Rectal smooth muscle tissue (tissue), 1 donor: Measurements from ENCODE around the gene NTPCR.
"Not testable (repeated sequence)": the region's sequence is repeated elsewhere in the genome, so short reads cannot be mapped to it uniquely, and the experiment has no call there.

Experiments used
- H3K27ac ChIP-seq: one replicate; pipeline ENCODE4 v1.7.0; 2013; ENCODE audit warnings: low read depth, low read length, inconsistent platforms
- H3K27me3 ChIP-seq: one replicate; pipeline ENCODE4 v1.7.0; 2013; ENCODE audit warnings: low read length; ENCODE audit not compliant: control insufficient read depth, insufficient read depth
- H3K36me3 ChIP-seq: one replicate; pipeline ENCODE4 v1.7.0; 2013; ENCODE audit warnings: low read length; ENCODE audit not compliant: control insufficient read depth, insufficient read depth
- H3K4me1 ChIP-seq: one replicate; pipeline ENCODE4 v1.7.0; 2013; ENCODE audit warnings: low read length; ENCODE audit not compliant: control insufficient read depth, insufficient read depth
- H3K4me3 ChIP-seq: one replicate; pipeline ENCODE4 v1.7.0; 2013; ENCODE audit warnings: low read length
- H3K9ac ChIP-seq: one replicate; pipeline ENCODE4 v1.7.0; 2013; ENCODE audit warnings: low read length

Gene NTPCR

DNA sequence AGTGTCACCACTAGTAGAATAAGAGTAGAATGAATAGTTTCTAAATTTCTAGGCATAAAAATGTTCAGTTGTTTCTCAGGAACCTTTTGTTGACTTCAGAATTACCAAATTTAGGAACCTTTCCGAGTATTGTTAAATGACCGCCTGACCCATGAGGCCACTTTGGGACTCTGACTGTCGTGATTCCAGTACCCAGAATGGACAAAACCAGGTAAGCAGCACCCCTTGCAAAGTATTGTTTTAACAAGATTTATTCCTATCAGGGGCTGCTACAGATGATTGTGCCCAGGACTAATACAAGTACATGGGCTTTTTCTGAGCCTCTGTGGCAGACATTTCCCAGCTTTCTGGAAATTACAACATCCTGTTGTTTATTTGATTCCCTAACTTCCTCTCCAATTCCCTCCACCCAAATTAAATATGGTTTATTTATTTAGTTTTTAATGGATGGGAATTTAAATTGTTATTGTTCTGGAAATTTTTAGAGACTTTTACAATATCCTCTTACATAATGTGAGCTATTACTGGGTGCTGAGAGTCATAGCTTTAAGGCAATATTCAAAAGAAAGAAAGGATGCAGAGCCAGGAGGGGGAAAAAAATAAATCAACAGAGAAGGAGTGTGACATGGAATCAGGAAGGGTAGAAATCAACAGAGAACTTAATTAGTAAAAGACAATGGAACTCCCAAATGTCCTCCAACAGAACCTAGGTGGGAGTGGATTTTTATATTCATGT, 37.4 kb upstream of the NTPCR start:
- no peaks in the 10 kb centered on the region for H3K27me3 ChIP-seq
- H3K9ac ChIP-seq = no peak overlapping the region
- no peak overlapping the region for H3K4me3 ChIP-seq
- H3K27ac ChIP-seq = no peak overlapping the region
- no peaks in the 10 kb centered on the region for H3K36me3 ChIP-seq
- no peaks in the 10 kb centered on the region for H3K4me1 ChIP-seq

DNA sequence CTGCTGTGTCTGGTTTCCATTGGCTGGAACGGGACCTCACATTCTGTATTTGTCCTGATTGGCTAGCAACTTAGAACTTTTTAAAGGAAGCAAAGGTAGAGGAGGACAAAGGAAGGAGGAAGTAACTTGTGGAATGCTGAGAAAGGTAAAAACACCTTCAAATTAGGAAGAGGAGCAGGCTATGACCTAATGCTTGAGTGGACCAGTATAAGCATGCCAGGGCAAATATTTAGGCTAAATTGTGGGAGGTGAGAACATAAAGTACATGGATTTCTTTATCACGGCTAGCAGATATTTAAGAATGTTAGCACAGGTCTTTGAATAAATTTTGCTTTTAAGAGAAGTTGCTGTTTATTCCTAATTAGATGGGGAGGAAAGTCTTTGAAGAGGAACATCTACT, 36.1 kb upstream of the NTPCR start:
- not testable (repeated sequence) for H3K36me3 ChIP-seq, H3K27ac ChIP-seq, H3K4me1 ChIP-seq, H3K27me3 ChIP-seq, H3K4me3 ChIP-seq, H3K9ac ChIP-seq

DNA sequence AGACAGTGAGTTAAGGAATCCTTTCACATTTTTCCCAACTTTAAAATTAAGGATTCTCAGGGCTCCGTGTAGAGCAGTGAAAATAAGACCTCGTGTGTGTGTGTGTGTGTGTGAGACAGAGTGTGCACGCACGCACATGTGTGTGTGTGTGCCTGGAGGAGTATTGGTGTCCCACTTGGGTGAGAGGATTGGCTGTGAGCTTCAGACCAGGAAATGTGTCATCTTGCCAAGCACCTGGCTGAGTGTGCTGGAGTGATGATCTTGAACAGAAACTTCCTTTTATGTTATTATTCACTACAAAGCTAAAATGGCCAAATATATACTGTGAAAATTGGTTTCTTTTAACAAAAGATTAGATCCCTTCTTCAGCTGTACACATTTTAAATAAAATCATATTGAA, 35.2 kb upstream of the NTPCR start:
- H3K27ac ChIP-seq = no peak overlapping the region

DNA sequence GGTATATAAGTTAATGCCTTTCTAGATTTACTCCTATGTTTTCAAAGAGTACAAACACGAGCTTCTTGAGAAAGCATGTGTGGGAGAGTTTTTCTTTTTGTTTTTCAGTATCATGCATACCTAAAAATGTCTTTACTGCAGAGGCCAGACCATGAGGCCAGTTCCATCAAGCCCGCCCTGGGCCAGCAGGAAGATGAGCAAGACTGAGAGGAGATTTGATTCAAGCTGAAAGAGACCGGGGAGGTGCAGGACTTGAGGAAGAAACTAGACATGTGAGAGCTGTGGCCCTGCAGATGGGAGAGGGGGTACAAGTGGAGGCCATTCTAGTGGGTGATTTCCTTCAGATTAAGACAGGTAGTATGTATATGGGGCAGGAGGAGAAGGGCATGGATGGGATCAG, 33.4 kb upstream of the NTPCR start:
- no peak overlapping the region for H3K4me3 ChIP-seq
- H3K27me3 ChIP-seq = no peaks in the 10 kb centered on the region
- no peak overlapping the region for H3K9ac ChIP-seq
- H3K4me1 ChIP-seq = no peaks in the 10 kb centered on the region
- no peaks in the 10 kb centered on the region for H3K36me3 ChIP-seq
- no peak overlapping the region for H3K27ac ChIP-seq

More for the DNA sequence above, 35.2 kb upstream of the NTPCR start:
- Histone ChIP-seq H3K9ac (no peak overlapping the region), H3K36me3 (no peaks in the 10 kb centered on the region), H3K4me1 (no peaks in the 10 kb centered on the region), H3K27me3 (no peaks in the 10 kb centered on the region), H3K4me3 (no peak overlapping the region)

DNA sequence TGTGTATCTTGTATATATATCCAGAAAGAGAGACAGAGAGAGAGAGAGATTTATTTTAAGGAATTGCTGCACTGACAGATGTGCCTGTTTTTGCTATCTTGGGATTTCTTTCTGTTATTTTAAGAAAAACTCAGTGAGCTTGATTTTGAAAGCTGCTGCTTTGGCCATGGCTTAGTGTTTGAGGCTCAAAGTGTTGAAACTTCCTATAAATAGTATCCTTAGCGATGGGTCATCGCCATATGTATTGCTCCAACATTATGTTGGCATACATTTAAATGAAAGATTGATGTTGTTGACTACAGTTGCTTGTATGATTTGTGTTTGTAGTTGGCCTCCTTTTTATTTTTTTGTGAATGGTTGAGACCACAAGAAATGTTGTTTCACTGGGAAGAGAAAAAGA, 29.0 kb upstream of the NTPCR start:
- Histone ChIP-seq H3K4me3 (no peak overlapping the region), H3K27me3 (no peaks in the 10 kb centered on the region), H3K36me3 (no peaks in the 10 kb centered on the region), H3K9ac (no peak overlapping the region), H3K4me1 (no peaks in the 10 kb centered on the region), H3K27ac (no peak overlapping the region)

DNA sequence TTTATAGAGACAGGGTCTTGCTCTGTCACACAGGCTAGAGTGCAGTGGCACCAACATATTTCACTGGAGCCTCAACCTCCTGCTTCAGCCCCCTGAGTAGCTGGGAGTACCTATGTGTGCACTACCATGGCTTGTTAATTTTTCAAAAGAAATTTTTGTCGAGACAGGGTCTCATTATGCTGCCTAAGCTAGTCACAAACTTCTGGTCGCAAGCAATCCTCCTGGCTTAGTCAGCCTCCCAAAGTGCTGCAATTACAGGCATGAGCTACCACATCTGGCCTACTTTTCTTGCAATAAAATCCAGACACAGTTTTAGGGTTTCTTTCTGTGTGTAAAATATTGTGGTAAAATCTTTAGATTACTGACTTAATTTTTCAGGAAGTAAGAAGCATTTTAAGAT, 27.9 kb upstream of the NTPCR start:
- H3K27ac ChIP-seq = no peak overlapping the region

DNA sequence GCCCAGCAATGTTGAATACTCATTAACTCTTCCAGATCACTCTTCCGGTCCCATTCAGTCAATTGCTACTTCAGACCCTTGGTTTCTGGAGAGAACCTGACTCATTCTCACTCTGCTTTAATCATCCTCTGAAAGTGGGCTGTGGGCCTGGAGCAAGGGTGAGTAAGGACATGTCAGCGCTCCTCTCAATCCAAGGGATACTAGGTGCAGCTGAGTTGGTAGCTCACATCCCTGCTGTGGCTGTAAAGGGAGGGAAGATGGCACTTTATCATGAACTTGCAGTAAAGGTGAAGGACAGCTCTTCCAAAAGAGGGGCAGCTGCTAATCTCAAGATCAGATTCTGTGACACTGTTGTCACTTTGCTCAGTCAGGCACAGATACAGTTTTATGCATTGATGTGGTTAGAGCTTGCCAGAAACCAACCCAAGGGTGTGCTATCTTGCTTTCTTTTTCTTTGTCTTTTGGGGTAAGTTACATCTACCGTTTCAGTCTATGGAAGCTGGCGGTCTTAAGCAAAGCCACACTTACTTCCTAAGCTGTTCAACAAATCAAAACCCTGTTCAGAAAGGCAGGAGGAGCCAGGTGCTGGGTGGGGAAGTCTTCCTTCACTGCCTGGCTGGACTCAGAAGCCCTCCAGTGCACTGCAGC, 26.5 kb upstream of the NTPCR start:
- H3K36me3 ChIP-seq = no peaks in the 10 kb centered on the region
- no peak overlapping the region for H3K9ac ChIP-seq
- H3K4me3 ChIP-seq = no peak overlapping the region
- H3K27ac ChIP-seq = no peak overlapping the region
- no peaks in the 10 kb centered on the region for H3K4me1 ChIP-seq
- H3K27me3 ChIP-seq = no peaks in the 10 kb centered on the region

More for the DNA sequence above, 27.9 kb upstream of the NTPCR start:
- H3K4me1 ChIP-seq = no peaks in the 10 kb centered on the region
- H3K9ac ChIP-seq = no peak overlapping the region
- no peak overlapping the region for H3K4me3 ChIP-seq
- H3K36me3 ChIP-seq = no peaks in the 10 kb centered on the region
- no peaks in the 10 kb centered on the region for H3K27me3 ChIP-seq

DNA sequence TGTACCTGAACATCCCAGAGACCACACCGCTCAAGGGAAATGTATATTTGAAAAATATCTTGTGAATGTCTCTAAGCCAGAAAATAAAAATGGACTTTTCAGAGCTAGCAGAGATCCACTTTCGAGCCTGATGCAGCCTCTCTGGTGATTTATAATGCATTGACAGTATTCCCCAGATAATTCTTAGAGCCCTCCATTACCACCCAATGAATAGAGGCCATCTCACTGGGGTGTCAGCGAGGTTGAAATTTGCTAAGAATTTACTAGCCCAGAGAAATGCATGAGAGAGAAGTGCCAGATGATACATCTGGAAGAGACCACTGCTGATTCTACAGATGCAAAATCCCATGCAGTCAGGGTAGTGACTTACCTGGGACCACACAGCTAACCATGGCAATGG, 25.5 kb upstream of the NTPCR start:
- Histone ChIP-seq H3K9ac (no peak overlapping the region), H3K36me3 (no peaks in the 10 kb centered on the region), H3K27ac (no peak overlapping the region), H3K4me1 (no peaks in the 10 kb centered on the region), H3K4me3 (no peak overlapping the region), H3K27me3 (no peaks in the 10 kb centered on the region)

DNA sequence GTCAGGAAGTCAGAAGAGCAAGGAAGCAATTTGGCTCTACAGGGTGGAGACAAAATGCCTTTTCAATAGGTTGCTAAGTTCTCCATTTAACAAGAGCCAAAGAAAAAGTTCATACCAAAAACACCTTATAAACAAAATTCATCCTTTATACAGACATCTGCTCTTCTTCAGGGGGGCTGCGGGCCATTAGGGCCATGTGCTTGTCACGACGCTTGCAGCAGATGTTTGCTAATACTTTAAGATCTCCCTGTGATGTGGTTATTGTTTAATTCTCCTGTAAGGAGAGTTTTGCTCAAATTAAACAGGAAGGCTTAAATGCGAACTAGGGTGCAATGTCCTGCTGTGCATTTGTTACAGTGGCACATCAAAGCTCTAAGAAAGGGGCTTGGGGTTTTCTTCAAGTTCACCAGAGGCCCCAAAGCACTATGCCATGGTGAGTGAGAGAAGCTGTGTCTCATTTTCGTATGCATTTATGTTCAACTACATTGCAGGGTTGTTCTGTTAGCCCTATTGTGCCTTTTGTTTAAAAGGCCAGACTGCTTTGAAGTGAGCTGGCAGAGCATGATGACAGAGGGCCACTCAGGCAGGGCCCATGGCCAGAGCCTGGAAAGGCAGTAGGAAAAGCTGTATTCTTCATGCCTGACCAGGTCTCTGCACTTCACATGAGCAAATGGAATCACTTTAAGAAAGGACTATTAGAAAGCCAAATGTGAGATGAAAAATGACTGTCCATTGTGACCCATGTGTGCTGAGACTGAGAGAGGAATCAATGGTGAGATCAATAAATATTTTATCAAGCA, 24.8 kb upstream of the NTPCR start:
- Histone ChIP-seq H3K36me3 (no peaks in the 10 kb centered on the region), H3K27ac (no peak overlapping the region), H3K4me3 (no peak overlapping the region), H3K9ac (no peak overlapping the region), H3K4me1 (no peaks in the 10 kb centered on the region), H3K27me3 (no peaks in the 10 kb centered on the region)

DNA sequence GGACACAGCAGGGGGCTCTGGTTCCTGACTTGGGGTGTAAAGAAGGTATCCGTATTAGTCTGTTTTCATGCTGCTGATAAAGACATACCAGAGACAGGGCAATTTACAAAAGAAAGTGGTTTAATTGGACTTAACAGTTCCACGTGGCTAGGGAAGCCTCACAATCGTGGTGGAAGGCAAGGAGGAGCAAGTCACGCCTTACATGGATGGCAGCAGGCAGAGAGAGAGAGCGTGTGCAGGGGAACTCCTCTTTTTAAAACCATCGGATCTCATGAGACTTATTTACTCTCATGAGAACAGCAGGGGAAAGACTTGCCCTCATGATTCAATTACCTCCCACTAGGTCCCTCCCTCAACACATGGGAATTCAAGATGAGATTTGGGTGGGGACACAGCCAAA, 23.2 kb upstream of the NTPCR start:
- not testable (repeated sequence) for H3K4me3 ChIP-seq, H3K27me3 ChIP-seq, H3K9ac ChIP-seq, H3K36me3 ChIP-seq, H3K27ac ChIP-seq, H3K4me1 ChIP-seq

DNA sequence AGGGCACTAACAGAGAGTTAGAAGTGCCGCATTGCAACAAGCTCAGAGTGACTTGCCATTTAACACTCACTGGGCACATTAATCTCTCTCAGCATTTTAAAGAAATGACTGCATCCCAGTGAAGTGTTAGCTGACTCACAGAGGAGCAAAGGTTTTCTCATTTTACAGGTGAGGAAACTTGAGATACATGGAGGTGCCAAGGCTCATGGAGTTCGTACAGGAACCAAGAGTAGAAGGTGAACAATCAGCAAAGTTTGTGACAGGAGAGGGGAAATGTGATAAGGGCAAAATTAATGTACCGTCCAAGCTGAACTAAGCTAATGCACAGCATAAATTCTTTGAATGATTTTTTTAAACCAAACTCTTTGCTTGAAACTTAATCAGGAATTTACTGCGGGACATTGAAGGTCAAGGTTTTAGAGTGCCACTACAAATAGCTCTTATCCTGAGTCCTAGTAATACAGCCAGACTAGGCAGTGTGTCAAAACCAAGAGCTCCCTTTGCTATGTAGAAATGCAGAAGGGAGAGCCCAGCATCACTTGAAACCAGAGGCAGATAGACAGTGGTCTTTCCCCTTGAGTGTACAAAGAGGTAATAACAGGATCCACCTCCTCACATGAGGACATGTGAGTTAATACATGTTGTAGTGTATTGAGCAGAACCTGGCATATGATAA, 22.4 kb upstream of the NTPCR start:
- H3K27me3 ChIP-seq = no peaks in the 10 kb centered on the region
- H3K4me1 ChIP-seq = no peaks in the 10 kb centered on the region
- no peak overlapping the region for H3K27ac ChIP-seq
- no peak overlapping the region for H3K9ac ChIP-seq
- no peaks in the 10 kb centered on the region for H3K36me3 ChIP-seq
- no peak overlapping the region for H3K4me3 ChIP-seq
